Upper lobe of left lung (tissue), 4 donors: ENCODE data around the gene ESRP2.

ENCODE experiments used
- POLR2A ChIP-seq, 4 donors: fragments of 450-650 bp; IDR thresholded peaks; one replicate each; pipeline ENCODE4 v1.5.1; 2016 to 2017; ENCODE audit warnings: antibody characterized with exemption in 4 of 4, mild to moderate bottlenecking in 2 of 4
- POLR2AphosphoS5 ChIP-seq, 2 donors: sonication (generic); formaldehyde crosslinking; IDR thresholded peaks; one replicate each; pipeline ENCODE4 v1.5.1; 2017; ENCODE audit warnings: antibody characterized with exemption in 2 of 2

DNA sequence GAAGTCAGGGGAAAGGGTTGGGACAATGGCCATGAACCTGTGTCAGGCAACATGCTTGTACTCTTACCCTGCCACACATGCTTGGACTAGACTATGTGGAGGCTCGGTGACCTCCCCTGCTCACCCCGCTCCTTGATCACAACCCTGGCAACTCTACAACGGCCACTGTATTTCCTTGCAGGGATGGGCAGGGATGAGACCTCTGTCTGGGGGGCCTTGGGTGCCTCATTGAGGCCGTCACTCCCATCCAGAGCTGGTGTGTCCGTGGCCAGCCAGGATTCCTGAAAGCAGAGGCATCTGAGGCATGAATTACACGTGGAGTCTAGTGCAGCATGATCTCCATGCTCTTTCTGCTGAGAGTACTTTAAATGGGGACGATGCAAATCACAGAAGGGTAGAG lies 10.2 kb upstream of the ESRP2 start:
- TF ChIP-seq POLR2AphosphoS5 (IDR thresholded peaks at IDR 0.05) (no peak), POLR2A (IDR thresholded peaks at IDR 0.05) (no peak)
